IMR-90 (cell line): Measurements from ENCODE around the gene TMEM132A. TPM values are rescaled to one million over a fixed set of nuclear protein-coding genes. Genes with fewer than 3 reads are reported as not detected.

Source experiments
- ATAC-seq: fragments of 200-7000 bp; cut with Tn5 transposase; 2 replicates; pipeline ENCODE4 v1.9.1; 2020; ENCODE audit warnings: low read depth, mild to moderate bottlenecking, moderate library complexity
- BruUV-seq: library from RNA; stranded (reverse); fragments of 400-500 nt; replicated peaks from 2 replicates; lab custom pipeline; 2021; lab: Mats Ljungman, UMichigan
- CTCF ChIA-PET: fragments of 300-600 bp; formaldehyde crosslinking; extraction: SDS; loops from one replicate; lab custom pipeline; 2021; ENCODE audit warnings: antibody characterized with exemption; lab: Yijun Ruan, JAX
- POLR2A ChIA-PET: fragments of 300-600 bp; sonication (Branson Sonifier 250); formaldehyde crosslinking; loops from one replicate; lab custom pipeline; 2022; ENCODE audit warnings: antibody characterized with exemption; ENCODE audit not compliant: unreplicated experiment; lab: Charles Lee
- DNase-seq: peaks from one replicate; pipeline ENCODE4 v3.0.0; 2013
- H2AFZ ChIP-seq: replicated peaks from 2 replicates; pipeline ENCODE3; 2013; ENCODE audit warnings: low read length, mild to moderate bottlenecking; ENCODE audit not compliant: poor library complexity
- H2AK5ac ChIP-seq: 2 replicates; pipeline ENCODE4 v1.6.1; 2013; ENCODE audit warnings: low read depth, low read length, inconsistent platforms
- H2AK9ac ChIP-seq: replicated peaks from 2 replicates; pipeline ENCODE3; 2013; ENCODE audit warnings: mild to moderate bottlenecking, low read depth, low read length, moderate library complexity; ENCODE audit not compliant: poor library complexity
- H2BK120ac ChIP-seq: 2 replicates; pipeline ENCODE4 v1.6.1; 2013; ENCODE audit warnings: low read depth, low read length, inconsistent platforms
- H2BK15ac ChIP-seq: 3 replicates; pipeline ENCODE4 v1.6.1; 2013; ENCODE audit warnings: low read depth, low read length, inconsistent platforms
- H2BK20ac ChIP-seq: 2 replicates; pipeline ENCODE4 v1.6.1; 2013; ENCODE audit warnings: low read depth, mild to moderate bottlenecking, inconsistent platforms, low read length, moderate library complexity
- H2BK5ac ChIP-seq: 2 replicates; pipeline ENCODE4 v1.6.1; 2013; ENCODE audit warnings: mild to moderate bottlenecking, low read depth, low read length, inconsistent platforms; ENCODE audit not compliant: poor library complexity, severe bottlenecking
- H3K14ac ChIP-seq: replicated peaks from 2 replicates; pipeline ENCODE4 v1.6.1; 2013; ENCODE audit warnings: low read depth, low read length, inconsistent platforms
- H3K18ac ChIP-seq: 2 replicates; pipeline ENCODE4 v1.6.1; 2013; ENCODE audit warnings: low read depth, low read length, control low read depth
- H3K23ac ChIP-seq: 2 replicates; pipeline ENCODE4 v1.6.1; 2013; ENCODE audit warnings: low read depth, low read length, inconsistent platforms
- H3K27ac ChIP-seq: 2 replicates; pipeline ENCODE4 v1.5.1; 2013; ENCODE audit warnings: mild to moderate bottlenecking, control low read depth, low read length; ENCODE audit not compliant: insufficient read depth
- H3K27me3 ChIP-seq: 2 replicates; pipeline ENCODE4 v1.6.1; 2013; ENCODE audit warnings: low read length; ENCODE audit not compliant: control insufficient read depth, insufficient read depth
- H3K36me3 ChIP-seq: 2 replicates; pipeline ENCODE4 v1.6.1; 2013; ENCODE audit warnings: low read length, mixed read lengths; ENCODE audit not compliant: control insufficient read depth, insufficient read depth
- H3K4ac ChIP-seq: 2 replicates; pipeline ENCODE4 v1.6.1; 2013; ENCODE audit warnings: low read depth, low read length, inconsistent platforms
- H3K4me1 ChIP-seq: 2 replicates; pipeline ENCODE4 v1.6.1; 2013; ENCODE audit warnings: low read length, mixed read lengths; ENCODE audit not compliant: control insufficient read depth, insufficient read depth
- H3K4me2 ChIP-seq: 2 replicates; pipeline ENCODE4 v1.6.1; 2013; ENCODE audit warnings: low read depth, mild to moderate bottlenecking, control low read depth, low read length, moderate library complexity
- H3K4me3 ChIP-seq: 2 replicates; pipeline ENCODE4 v1.5.1; 2013; ENCODE audit warnings: low read depth, mild to moderate bottlenecking, control low read depth, low read length, moderate library complexity; ENCODE audit not compliant: insufficient read depth
- H3K56ac ChIP-seq: 2 replicates; pipeline ENCODE4 v1.6.1; 2013; ENCODE audit warnings: low read length, inconsistent platforms; ENCODE audit not compliant: insufficient read depth; ENCODE audit errors: extremely low read depth
- H3K79me1 ChIP-seq, 2 experiments: 2 replicates each; pipeline ENCODE4 v1.6.1; 2013; ENCODE audit warnings: low read length in 2 of 2, inconsistent platforms in 1 of 2, low read depth in 1 of 2
- H3K9ac ChIP-seq: 2 replicates; pipeline ENCODE4 v1.6.1; 2013; ENCODE audit warnings: low read depth, low read length, control low read depth
- H3K9me1 ChIP-seq: 2 replicates; pipeline ENCODE4 v1.6.1; 2013; ENCODE audit warnings: low read length, inconsistent platforms; ENCODE audit not compliant: insufficient read depth
- H3K9me3 ChIP-seq: 2 replicates; pipeline ENCODE4 v1.6.1; 2013; ENCODE audit warnings: low read length; ENCODE audit not compliant: control insufficient read depth, insufficient read depth
- H4K20me1 ChIP-seq: 2 replicates; pipeline ENCODE4 v1.6.1; 2013; ENCODE audit warnings: low read length, inconsistent platforms; ENCODE audit not compliant: insufficient read depth
- H4K5ac ChIP-seq: 2 replicates; pipeline ENCODE4 v1.6.1; 2013; ENCODE audit warnings: mild to moderate bottlenecking, low read depth, low read length, control low read depth
- H4K8ac ChIP-seq, 2 experiments: 2 replicates each; pipeline ENCODE4 v1.6.1; 2013; ENCODE audit warnings: low read depth in 2 of 2, low read length in 2 of 2, control low read depth in 1 of 2, inconsistent platforms in 1 of 2
- H4K91ac ChIP-seq: 2 replicates; pipeline ENCODE4 v1.6.1; 2013; ENCODE audit warnings: low read depth, low read length, inconsistent platforms; ENCODE audit not compliant: insufficient read depth
- CHD1 ChIP-seq: IDR thresholded peaks from 2 replicates; pipeline ENCODE4 v1.6.1; 2012; ENCODE audit warnings: low read depth, low read length, improper control_type of control experiment
- RFX5 ChIP-seq: IDR thresholded peaks from 2 replicates; pipeline ENCODE4 v1.8.0; 2012; ENCODE audit warnings: low read depth, mild to moderate bottlenecking, low read length, moderate library complexity
- WGBS, 2 experiments: methylation state at CpG; one replicate each; pipeline versions ENCODE4 v1.1.5 to v1.1.7; 2013; ENCODE audit warnings: missing lambda C conversion rate in 2 of 2; ENCODE audit not compliant: insufficient read length in 1 of 2; ENCODE audit errors: extremely low coverage in 2 of 2; 5-methylcytosine and 5-hydroxymethylcytosine counted together
- dilution Hi-C: fragments of 300-500 bp; cut with HindIII; formaldehyde crosslinking; loops from one replicate; pipeline ENCODE4 v1.14.3; 2018; ENCODE audit warnings: low sequenced_read_pairs; ENCODE audit not compliant: unreplicated experiment
- in situ Hi-C: fragments of 300-500 bp; cut with MboI; formaldehyde crosslinking; loops from 3 replicates; pipeline ENCODE4 v1.14.3; 2019; ENCODE audit warnings: low sequenced_read_pairs, inconsistent platforms, mixed read lengths
- intact Hi-C: fragments of 100-400 bp; cut with micrococcal nuclease; formaldehyde crosslinking; loops from 2 replicates; pipeline ENCODE4 v1.10.0; 2022
- polyA plus RNA-seq, 3 experiments: library from polyadenylated mRNA; depleted of rRNA; stranded (reverse); fragments of >200 nt; gene quantifications; 2 replicates each; pipeline ENCODE4 v1.2.3, GENCODE V29; 2012; ENCODE audit warnings: low replicate concordance in 1 of 3
- total RNA-seq: library from RNA; depleted of rRNA; stranded (reverse); fragments of >200 nt; gene quantifications from 2 replicates; pipeline ENCODE4 v1.2.3, GENCODE V29; 2012
- TF ChIP-seq, protein P1 (sequence below): fragments of 150-350 bp; IDR thresholded peaks from 2 replicates; pipeline ENCODE4 v1.6.1; 2017; ENCODE audit warnings: mild to moderate bottlenecking, antibody characterized with exemption, low read length, low read depth
- TF ChIP-seq, protein P2 (sequence below): conservative IDR thresholded peaks from 2 replicates; pipeline ENCODE4 v1.5.1; 2012; ENCODE audit warnings: mild to moderate bottlenecking, low read depth, low read length, improper control_type of control experiment
- TF ChIP-seq, protein P3 (sequence below): fragments of 150-350 bp; IDR thresholded peaks from 2 replicates; pipeline ENCODE4 v1.6.1; 2016; ENCODE audit warnings: low read depth, mild to moderate bottlenecking, low read length, moderate library complexity, borderline replicate concordance

Gene TMEM132A
- total and polyA plus RNA-seq, 2 of the 4 experiments (the other 2 are of a cell fraction) = 7.7 to 64.2 TPM

DNA sequence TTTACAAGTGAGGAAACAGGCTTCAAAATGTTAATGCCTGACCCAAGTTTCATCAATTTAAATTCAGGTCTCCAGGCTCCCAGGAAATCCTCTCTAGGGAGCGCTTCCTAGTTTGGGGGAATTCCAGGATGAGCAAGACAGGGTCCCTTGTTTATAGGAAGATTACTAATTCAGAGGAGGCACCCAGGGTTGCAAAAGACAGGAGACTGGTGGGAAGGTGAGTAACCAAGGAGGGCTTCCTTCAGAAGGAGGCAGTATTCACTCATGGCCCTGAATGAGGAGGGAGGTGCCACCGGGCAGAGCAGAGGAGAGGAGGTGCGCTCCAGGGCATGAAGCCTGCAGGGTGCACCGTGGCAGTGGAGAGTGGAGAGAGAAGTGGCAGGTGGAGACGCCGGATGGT is 1.6 kb downstream of the TMEM132A start (continued):
- no peak for TF ChIP-seq CHD1

DNA sequence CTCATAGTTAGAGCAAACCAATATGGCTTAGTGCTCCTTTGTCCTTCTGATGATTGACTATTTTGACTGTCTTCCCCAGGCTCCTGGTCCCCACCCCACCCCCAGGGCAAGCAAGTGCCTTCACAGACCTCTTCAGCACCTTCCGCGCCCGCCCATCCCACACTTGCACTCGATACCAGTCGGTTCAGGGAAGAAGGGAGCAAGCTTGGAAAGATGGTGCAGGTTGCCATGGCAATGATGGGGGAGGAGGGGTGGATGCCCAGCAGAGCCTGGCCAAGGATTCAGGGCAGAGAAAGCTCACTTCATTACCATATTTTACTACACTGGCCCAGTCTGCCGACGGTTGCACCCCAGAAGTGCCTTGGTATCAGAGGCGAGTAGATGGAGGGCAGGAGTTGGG is 2.2 kb downstream of the TMEM132A start:
- H3K79me1 ChIP-seq = peaks cover 5 to 28% of the 10 kb centered on the region in 2 experiments; a peak in 3 of 4 replicates
- H3K18ac ChIP-seq = no peak overlapping the region
- no peak overlapping the region for H3K4me2 ChIP-seq
- in situ Hi-C loops = no loop called here
- no CpG with 5 or more reads among the region's 8 CpGs for WGBS, 2 experiments
- no peak overlapping the region for H4K8ac ChIP-seq
- H3K4ac ChIP-seq = no peak overlapping the region
- no peak overlapping the region for H3K9ac ChIP-seq
- no peak overlapping the region for H2AFZ ChIP-seq
- no peak overlapping the region for H3K56ac ChIP-seq
- no peak for DNase-seq
- H3K9me3 ChIP-seq = no peaks in the 10 kb centered on the region
- intact Hi-C loops = no loop called here
- no peak overlapping the region for H2BK20ac ChIP-seq
- no peak overlapping the region for H3K14ac ChIP-seq
- no peak for ATAC-seq
- no TSS peak for BruUV-seq
- peaks cover 14% of the 10 kb centered on the region for H3K4me1 ChIP-seq
- no peak overlapping the region for H2BK120ac ChIP-seq
- POLR2A ChIA-PET = no interaction called here
- peaks cover 12% of the 10 kb centered on the region for H4K20me1 ChIP-seq
- peak overlapping the region; percentile 13 for H2AK9ac ChIP-seq
- no peak overlapping the region for H3K27ac ChIP-seq
- H3K9me1 ChIP-seq = peaks cover 7% of the 10 kb centered on the region; the same call in 1 of the 2 replicates
- TF ChIP-seq, protein P1, sequence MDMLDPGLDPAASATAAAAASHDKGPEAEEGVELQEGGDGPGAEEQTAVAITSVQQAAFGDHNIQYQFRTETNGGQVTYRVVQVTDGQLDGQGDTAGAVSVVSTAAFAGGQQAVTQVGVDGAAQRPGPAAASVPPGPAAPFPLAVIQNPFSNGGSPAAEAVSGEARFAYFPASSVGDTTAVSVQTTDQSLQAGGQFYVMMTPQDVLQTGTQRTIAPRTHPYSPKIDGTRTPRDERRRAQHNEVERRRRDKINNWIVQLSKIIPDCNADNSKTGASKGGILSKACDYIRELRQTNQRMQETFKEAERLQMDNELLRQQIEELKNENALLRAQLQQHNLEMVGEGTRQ = no peak
- TF ChIP-seq CHD1 (no peak), RFX5 (no peak)
- TF ChIP-seq, protein P2, sequence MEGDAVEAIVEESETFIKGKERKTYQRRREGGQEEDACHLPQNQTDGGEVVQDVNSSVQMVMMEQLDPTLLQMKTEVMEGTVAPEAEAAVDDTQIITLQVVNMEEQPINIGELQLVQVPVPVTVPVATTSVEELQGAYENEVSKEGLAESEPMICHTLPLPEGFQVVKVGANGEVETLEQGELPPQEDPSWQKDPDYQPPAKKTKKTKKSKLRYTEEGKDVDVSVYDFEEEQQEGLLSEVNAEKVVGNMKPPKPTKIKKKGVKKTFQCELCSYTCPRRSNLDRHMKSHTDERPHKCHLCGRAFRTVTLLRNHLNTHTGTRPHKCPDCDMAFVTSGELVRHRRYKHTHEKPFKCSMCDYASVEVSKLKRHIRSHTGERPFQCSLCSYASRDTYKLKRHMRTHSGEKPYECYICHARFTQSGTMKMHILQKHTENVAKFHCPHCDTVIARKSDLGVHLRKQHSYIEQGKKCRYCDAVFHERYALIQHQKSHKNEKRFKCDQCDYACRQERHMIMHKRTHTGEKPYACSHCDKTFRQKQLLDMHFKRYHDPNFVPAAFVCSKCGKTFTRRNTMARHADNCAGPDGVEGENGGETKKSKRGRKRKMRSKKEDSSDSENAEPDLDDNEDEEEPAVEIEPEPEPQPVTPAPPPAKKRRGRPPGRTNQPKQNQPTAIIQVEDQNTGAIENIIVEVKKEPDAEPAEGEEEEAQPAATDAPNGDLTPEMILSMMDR = no peak
- TF ChIP-seq, protein P3, sequence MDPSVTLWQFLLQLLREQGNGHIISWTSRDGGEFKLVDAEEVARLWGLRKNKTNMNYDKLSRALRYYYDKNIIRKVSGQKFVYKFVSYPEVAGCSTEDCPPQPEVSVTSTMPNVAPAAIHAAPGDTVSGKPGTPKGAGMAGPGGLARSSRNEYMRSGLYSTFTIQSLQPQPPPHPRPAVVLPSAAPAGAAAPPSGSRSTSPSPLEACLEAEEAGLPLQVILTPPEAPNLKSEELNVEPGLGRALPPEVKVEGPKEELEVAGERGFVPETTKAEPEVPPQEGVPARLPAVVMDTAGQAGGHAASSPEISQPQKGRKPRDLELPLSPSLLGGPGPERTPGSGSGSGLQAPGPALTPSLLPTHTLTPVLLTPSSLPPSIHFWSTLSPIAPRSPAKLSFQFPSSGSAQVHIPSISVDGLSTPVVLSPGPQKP = no peak
- H3K27me3 ChIP-seq = no peaks in the 10 kb centered on the region
- no peak overlapping the region for H2AK5ac ChIP-seq
- no peak overlapping the region for H2BK15ac ChIP-seq
- H2BK5ac ChIP-seq = no peak overlapping the region
- no peak overlapping the region for H3K23ac ChIP-seq
- no peak overlapping the region for H4K5ac ChIP-seq
- H3K36me3 ChIP-seq = peaks cover 35% of the 10 kb centered on the region
- dilution Hi-C loops = no loop called here
- CTCF ChIA-PET = no interaction called here
- H3K4me3 ChIP-seq = no peak overlapping the region
- H4K91ac ChIP-seq = no peak overlapping the region
